Stimulated activated CD8-positive, alpha-beta memory T cell treated with anti-CD3 and anti-CD28 coated beads, Interleukin-12 subunit alpha, Interleukin-12 subunit beta, amount 100 ng/mL, for 24 hours (primary cell): ENCODE results near the gene LIN7C.
"Not testable (repeated sequence)": the region's sequence is repeated elsewhere in the genome, so short reads cannot be mapped to it uniquely, and the experiment has no call there.

Source experiments
- DNase-seq: peaks from one replicate; pipeline ENCODE4 v3.0.0-alpha.2; 2020; ENCODE audit errors: extremely low read depth

Gene LIN7C

GRCh38 chr11:27506200-27507182 lies at the start of gene LIN7C:
LIN7C (minus strand) TSS chr11:27506769; CDS start chr11:27506752, 17 bp downstream.
- peak; percentile 91 for DNase-seq

- no peak for DNase-seq
Observed at GRCh38 chr11:27555264-27555663, 48.7 kb upstream of the LIN7C start.

- no peak for DNase-seq
Observed at GRCh38 chr11:27553186-27553585, 46.6 kb upstream of the LIN7C start.

GRCh38 chr11:27552341-27552740 lies 45.8 kb upstream of the LIN7C start:
- DNase-seq: no peak

GRCh38 chr11:27551127-27551526 lies 44.6 kb upstream of the LIN7C start:
- no peak for DNase-seq

- DNase-seq: no peak
Observed at GRCh38 chr11:27545946-27546345, 39.4 kb upstream of the LIN7C start.

- DNase-seq: no peak
Observed at GRCh38 chr11:27545035-27545434, 38.5 kb upstream of the LIN7C start.

- DNase-seq: no peak
Observed at GRCh38 chr11:27541790-27542189, 35.2 kb upstream of the LIN7C start.

- DNase-seq: no peak
Observed at GRCh38 chr11:27540051-27540450, 33.5 kb upstream of the LIN7C start.

- DNase-seq: no peak
Observed at GRCh38 chr11:27535103-27535502, 28.5 kb upstream of the LIN7C start.

GRCh38 chr11:27532652-27533325 lies 26.2 kb upstream of the LIN7C start:
- no peak for DNase-seq

- no peak for DNase-seq
Observed at GRCh38 chr11:27528712-27529111, 22.1 kb upstream of the LIN7C start.

- no peak for DNase-seq
Observed at GRCh38 chr11:27526535-27526934, 20.0 kb upstream of the LIN7C start.

- DNase-seq: no peak
Observed at GRCh38 chr11:27525824-27526516, 19.4 kb upstream of the LIN7C start.

GRCh38 chr11:27524155-27524554 lies 17.6 kb upstream of the LIN7C start:
- DNase-seq: no peak

GRCh38 chr11:27520226-27520625 lies 13.7 kb upstream of the LIN7C start:
- DNase-seq: no peak

GRCh38 chr11:27518518-27518917 lies 11.9 kb upstream of the LIN7C start:
- no peak for DNase-seq

GRCh38 chr11:27517490-27517889 lies 10.9 kb upstream of the LIN7C start:
- not testable (repeated sequence) for DNase-seq

GRCh38 chr11:27514558-27514957 lies 8.0 kb upstream of the LIN7C start:
- DNase-seq: no peak

- DNase-seq: no peak
Observed at GRCh38 chr11:27514076-27514475, 7.5 kb upstream of the LIN7C start.

- no peak for DNase-seq
Observed at GRCh38 chr11:27513389-27513788, 6.8 kb upstream of the LIN7C start.

- DNase-seq: no peak
Observed at GRCh38 chr11:27512238-27512637, 5.7 kb upstream of the LIN7C start.
